ENCODE data around the gene RAB35. TPM values are rescaled to one million over a fixed set of nuclear protein-coding genes. Genes with fewer than 3 reads are reported as not detected.

Gene RAB35
- polyA plus RNA-seq, 3 donors, result 34.4 to 39.8 (median 39.3) TPM

GRCh38 chr12:120109570-120110267 is 6.8 kb downstream of the RAB35 start:
- DNase-seq (ENCODE audit: low read depth in 3 of 3, low spot score in 2 of 3), result no peak

GRCh38 chr12:120106151-120106550 is 10.4 kb downstream of the RAB35 start:
- no peak for DNase-seq (ENCODE audit: low read depth in 3 of 3, low spot score in 2 of 3)

- DNase-seq (ENCODE audit: low read depth in 3 of 3, low spot score in 2 of 3), result no peak
These were observed 13.2 kb downstream of the RAB35 start for GRCh38 chr12:120103371-120103770.

GRCh38 chr12:120103044-120103338 is 13.6 kb downstream of the RAB35 start:
- DNase-seq (ENCODE audit: low read depth in 3 of 3, low spot score in 2 of 3), result no peak

- DNase-seq (ENCODE audit: low read depth in 3 of 3, low spot score in 2 of 3), result no peak
These were observed 14.1 kb downstream of the RAB35 start for GRCh38 chr12:120102189-120103043.

- DNase-seq (ENCODE audit: low read depth in 3 of 3, low spot score in 2 of 3), result no peak
These were observed 14.9 kb downstream of the RAB35 start for GRCh38 chr12:120101617-120102016.

- DNase-seq (ENCODE audit: low read depth in 3 of 3, low spot score in 2 of 3), result no peak
These were observed 15.4 kb downstream of the RAB35 start for GRCh38 chr12:120101182-120101581.

GRCh38 chr12:120100630-120101029 is 15.9 kb downstream of the RAB35 start:
- DNase-seq (ENCODE audit: low read depth in 3 of 3, low spot score in 2 of 3), result no peak

- no peak for DNase-seq (ENCODE audit: low read depth in 3 of 3, low spot score in 2 of 3)
These were observed 16.8 kb downstream of the RAB35 start for GRCh38 chr12:120099738-120100137.

- DNase-seq (ENCODE audit: low read depth in 3 of 3, low spot score in 2 of 3), result no peak
These were observed 17.6 kb downstream of the RAB35 start for GRCh38 chr12:120098756-120099470.

GRCh38 chr12:120096671-120097202 is 19.8 kb downstream of the RAB35 start:
- no peak for DNase-seq (ENCODE audit: low read depth in 3 of 3, low spot score in 2 of 3)

- DNase-seq (ENCODE audit: low read depth in 3 of 3, low spot score in 2 of 3), result no peak
These were observed 20.8 kb downstream of the RAB35 start for GRCh38 chr12:120095736-120096135.

- no peak for DNase-seq (ENCODE audit: low read depth in 3 of 3, low spot score in 2 of 3)
These were observed 21.2 kb downstream of the RAB35 start for GRCh38 chr12:120095331-120095730.

GRCh38 chr12:120094485-120094884 is 22.1 kb downstream of the RAB35 start:
- no peak for DNase-seq (ENCODE audit: low read depth in 3 of 3, low spot score in 2 of 3)

GRCh38 chr12:120093592-120094355 is 22.8 kb downstream of the RAB35 start:
- no peak for DNase-seq (ENCODE audit: low read depth in 3 of 3, low spot score in 2 of 3)

- no peak for DNase-seq (ENCODE audit: low read depth in 3 of 3, low spot score in 2 of 3)
These were observed 23.3 kb downstream of the RAB35 start for GRCh38 chr12:120093336-120093591.

GRCh38 chr12:120092551-120093335 is 23.8 kb downstream of the RAB35 start:
- no peak for DNase-seq (ENCODE audit: low read depth in 3 of 3, low spot score in 2 of 3)

- DNase-seq (ENCODE audit: low read depth in 3 of 3, low spot score in 2 of 3), result no peak
These were observed 25.0 kb downstream of the RAB35 start for GRCh38 chr12:120091371-120092090.

GRCh38 chr12:120090626-120091295 is 25.8 kb downstream of the RAB35 start:
- no peak for DNase-seq (ENCODE audit: low read depth in 3 of 3, low spot score in 2 of 3)

Data from right renal cortex interstitium (tissue), 3 donors.